Jurkat, Clone E6-1 (cell line): Measurements from ENCODE around the gene CACYBP.

Experiments used
- DNase-seq: peaks from one replicate; pipeline ENCODE4 v3.0.0-alpha.2; 2011; ENCODE audit warnings: low read depth, low spot score
- H3K4me3 ChIP-seq: 2 replicates; pipeline ENCODE4 v1.5.1; 2011; ENCODE audit warnings: mild to moderate bottlenecking, low read length, control low read depth, moderate library complexity

The CACYBP gene

DNA sequence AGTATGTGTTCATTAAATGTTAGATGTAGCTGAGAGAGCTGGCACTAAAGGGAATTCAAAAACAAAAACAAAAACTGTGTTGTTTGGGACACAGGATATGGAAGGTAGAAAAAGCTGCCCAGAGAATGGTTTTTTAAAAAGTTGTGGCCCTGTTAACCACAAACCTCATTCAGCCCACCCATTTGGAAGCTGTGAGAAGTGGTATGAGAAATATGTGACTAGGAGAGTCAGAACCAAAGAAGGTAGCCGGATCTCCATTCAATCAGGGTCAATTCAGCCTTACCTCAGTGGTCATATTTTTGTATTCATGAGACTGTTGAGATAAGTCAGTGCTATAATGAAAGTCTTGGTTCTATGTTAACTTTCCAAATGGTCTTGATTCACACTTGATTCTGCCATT is 29.8 kb upstream of the CACYBP start:
- H3K4me3 ChIP-seq, result no peak overlapping the region
- DNase-seq, result no peak

DNA sequence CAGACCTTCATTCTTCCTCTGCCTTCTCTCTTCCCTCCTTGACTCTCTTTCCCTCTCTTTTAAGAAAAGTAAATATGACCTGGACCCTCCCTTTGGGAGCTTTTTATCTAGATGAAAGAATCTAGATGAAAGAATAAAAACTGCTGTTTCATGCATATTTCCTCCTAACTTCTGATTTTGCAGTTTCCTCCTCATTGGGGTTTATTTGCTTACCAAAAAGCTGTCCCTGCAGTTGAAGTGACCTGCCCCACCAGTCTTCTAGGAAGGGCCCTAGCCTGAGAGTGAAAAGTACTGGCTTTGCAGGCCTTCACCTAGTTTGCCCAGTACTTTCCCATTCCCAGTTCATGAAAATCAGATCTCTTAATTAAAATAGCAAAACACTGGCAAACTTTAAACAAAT is 28.3 kb upstream of the CACYBP start:
- H3K4me3 ChIP-seq, result no peak overlapping the region
- no peak for DNase-seq

DNA sequence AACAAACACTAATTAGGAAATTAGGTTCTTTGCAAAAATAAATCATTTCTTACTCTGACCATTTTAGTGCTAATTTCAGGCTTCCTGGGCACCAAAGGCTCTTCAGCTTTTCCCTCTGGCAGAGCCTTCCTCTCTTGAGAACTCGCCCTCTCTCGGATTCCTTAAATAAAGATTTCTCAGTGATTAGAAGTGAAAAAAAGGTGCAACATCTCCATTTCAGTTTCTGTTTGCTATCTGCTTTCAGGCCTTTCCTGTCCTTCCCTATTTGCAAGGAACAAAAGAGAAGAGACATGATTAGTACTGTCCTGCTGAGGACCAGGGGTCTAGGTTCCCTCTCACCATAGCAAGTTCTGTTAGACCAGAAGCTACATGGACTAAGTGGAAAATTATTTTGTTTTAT is 27.8 kb upstream of the CACYBP start:
- H3K4me3 ChIP-seq, result no peak overlapping the region
- no peak for DNase-seq

DNA sequence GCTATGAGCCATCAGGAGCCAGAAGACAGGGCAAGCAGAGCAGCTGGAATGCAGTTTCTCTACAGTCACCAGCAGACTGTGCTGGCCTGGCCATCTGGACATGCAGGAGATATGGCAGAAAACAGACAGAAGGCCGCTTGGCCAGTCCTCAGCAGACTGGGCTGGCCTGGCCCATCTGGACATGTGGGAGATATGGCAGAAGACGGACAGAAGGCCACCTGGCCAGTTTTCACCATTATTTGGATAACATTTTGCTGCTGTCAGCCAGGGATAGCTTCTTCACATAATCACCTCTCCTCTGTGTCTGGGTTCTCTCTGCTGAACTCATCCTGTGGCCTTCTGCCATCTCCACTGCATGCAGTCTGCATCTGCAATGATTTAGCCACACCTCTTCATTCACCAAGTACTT is 25.0 kb upstream of the CACYBP start:
- no peak overlapping the region for H3K4me3 ChIP-seq
- DNase-seq, result no peak

DNA sequence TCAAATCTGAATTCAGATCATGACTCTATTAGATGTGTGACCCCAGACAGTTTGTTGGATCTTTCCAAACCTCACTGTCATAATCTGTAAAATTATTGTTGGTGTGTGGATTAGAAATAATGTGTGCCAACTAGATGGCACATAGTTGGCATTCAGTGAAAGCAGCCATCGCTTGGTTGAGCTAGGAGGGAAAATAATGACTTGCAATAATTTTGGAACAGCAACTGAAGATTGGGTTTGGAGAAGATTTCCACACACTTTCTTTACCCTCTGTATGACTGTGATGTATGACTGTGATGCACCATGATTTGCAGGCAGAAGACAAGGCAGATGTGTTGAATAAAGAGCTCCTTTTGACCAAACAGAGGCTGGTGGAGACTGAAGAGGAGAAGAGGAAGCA is 24.0 kb upstream of the CACYBP start:
- H3K4me3 ChIP-seq, result no peak overlapping the region
- DNase-seq, result no peak

DNA sequence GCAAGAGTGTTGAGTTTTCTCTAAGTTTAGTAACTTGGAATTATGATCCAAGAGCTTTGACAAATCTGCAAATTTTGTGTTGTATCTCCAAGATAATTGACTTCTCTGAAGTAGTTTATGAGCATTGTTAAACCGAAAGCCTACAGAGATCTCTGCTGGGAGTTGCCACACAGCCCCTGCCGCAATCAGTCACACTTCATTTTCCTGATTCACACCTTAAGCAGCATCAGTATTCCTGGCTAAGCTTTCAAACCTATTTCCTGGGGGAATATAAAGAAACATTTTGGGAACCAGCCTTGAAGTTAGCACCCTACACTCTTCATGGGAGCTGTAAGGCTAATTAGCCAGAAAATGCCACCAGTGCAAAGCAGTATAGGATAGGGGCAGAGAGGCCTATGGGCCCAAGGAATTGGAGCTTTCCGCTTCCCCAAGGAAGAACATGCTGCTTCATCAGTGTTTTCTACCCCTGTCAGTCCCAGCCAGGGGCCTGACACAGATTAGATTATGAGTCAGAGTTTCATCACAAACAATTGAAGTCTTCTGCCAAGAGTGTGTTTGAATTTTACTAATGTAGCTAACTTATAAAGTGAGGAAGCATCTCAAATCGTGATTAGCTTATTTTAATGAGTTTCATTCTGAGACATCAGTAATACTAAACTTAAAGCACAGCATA is 23.2 kb upstream of the CACYBP start:
- no peak overlapping the region for H3K4me3 ChIP-seq
- DNase-seq, result no peak

DNA sequence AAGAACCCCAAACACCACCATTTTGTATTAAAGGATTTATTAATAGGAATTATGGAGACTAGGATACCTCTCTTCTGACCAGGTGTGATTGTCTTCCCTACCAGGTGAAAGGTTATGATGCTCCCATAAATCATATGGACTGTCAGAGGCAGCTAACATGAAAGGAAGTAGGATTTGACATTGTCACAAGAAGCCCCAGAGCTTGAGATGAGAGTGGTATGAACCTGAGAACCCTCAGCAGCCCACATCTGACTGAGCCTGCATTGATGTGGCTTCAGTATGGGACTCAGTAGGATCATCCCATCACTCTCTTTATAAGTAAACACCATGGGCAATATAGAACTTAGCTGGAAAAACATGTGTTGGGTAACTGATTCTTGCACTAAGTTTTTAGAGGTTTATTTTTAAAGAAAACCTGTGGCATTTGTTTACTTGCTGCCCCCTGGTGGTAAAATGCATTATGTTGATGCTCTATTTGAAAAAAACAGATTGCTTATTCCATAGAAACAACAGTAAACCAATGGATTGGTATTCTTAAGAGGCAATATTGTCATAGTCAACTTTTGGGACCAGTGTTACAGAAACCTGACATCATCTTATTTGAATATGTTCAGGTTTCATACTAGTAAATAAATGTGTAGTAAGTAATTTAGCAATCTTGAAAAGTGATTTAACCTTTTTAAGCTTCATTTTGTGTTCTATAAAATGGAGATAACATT is 16.6 kb upstream of the CACYBP start:
- no peak overlapping the region for H3K4me3 ChIP-seq
- DNase-seq, result peak; percentile 48

DNA sequence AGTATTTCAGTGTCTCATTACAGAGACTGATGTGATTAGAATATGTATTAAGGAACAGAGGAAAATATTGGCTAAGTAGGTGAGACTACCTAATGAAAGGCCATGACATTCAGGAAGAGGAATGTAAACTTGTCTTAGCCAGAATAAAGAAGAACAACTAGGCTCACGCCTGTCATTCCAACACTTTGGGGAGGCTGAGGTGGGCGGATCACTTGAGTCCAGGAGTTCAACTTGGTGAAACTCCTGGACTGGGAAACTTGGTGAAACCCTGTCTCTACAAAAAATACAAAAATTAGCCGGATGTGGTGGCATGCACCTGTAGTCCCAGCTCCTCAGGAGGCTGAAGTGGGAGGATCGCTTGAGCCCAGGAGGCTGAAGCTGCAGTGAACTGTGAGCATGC is 14.8 kb upstream of the CACYBP start:
- DNase-seq, result no peak
- no peak overlapping the region for H3K4me3 ChIP-seq

DNA sequence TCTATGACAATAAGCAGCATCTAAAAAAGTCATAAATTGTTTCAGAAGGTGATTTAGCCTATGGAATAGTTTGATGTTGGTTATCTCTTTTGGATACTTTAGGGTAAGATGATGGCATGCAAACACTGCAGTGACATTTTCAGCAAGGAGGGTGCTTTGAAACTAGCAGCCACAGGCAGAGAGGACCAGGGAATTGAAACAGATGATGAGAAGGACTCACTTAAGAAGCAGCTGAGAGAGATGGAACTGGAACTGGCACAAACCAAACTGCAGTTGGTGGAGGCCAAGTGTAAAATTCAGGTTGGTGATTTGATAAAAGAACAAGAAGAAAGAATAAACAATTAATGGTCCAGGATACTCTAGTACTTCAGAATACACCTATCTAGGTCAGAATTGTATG is 11.2 kb upstream of the CACYBP start:
- DNase-seq, result no peak
- no peak overlapping the region for H3K4me3 ChIP-seq

DNA sequence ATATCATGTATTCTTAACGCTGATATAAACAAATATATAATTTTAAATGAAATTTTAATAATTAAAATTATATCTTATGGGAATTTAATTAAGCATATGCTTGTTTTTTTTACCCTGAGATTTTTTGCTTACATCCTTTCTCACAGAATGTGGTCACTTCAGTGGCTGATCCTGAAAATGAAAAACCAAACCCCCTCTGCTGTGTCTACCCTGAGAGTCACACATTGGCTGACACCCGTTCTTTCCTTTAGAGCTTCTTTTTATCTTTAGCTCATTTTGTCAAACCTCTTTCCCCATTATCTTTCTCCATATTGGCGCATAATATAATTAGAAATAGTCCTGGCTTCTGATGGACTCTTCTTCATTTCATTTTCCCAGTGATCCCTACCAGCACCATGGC is 10.8 kb upstream of the CACYBP start:
- no peak overlapping the region for H3K4me3 ChIP-seq

DNA sequence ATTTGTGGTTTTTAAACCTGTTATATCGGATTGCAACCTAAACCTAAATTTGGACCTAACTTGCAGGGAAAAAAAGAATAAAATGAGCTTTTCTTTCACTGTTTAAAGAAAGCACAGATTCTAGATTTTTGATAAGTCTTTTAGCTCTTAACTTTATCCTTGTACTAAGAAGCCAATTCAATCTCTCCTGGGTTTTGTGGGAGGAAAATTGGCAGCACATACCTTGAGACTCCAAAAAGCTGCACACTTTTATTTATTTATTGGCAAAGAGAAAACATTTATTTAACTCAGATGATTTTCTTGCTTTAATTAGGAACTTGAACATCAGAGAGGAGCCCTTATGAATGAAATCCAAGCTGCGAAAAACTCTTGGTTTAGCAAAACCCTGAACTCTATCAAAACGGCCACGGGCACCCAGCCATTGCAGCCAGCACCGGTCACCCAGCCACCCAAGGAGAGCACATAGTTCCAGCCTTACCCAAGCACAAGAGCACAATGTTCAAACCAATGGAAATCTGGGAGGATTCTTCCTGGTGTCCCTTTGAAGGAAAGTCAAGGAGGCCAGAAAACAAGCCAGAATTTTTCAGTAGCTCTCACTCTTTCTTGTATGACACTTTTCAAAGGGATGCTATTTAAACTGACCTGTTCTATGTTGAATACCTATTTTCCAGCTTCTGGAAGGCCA is 10.1 kb upstream of the CACYBP start:
- no peak overlapping the region for H3K4me3 ChIP-seq
- no peak for DNase-seq

More for the DNA sequence above, 10.8 kb upstream of the CACYBP start:
- DNase-seq, result no peak

DNA sequence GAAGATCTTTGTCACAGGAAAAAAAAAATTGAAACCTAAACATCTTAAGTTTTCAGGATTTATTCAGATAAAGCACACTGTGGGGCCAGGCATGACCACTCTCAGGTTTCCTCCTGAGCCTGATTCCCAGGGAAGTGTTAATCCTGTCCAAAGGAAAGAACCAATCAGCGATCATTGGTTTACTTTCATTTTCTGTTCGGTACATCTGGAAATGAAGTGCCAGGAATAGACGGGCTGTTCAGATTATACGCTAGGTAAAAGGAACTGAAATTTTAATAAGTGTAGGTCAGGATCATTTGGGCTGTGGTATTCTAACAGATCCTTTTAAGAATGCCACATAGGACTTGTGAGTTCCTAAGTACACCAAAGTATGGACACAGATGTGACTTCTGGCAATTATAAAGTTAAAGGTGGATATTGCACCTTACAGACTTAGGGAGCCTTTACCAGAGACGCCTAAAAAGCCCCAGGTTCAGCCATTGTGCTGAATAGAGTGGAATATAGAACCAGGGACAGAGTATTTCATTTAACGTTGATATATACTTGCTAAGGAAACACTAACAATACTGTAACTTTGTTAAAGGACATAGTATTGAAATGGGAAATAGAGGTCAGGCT is 9.3 kb upstream of the CACYBP start:
- peak overlapping the region; percentile 36 for H3K4me3 ChIP-seq
- no peak for DNase-seq

DNA sequence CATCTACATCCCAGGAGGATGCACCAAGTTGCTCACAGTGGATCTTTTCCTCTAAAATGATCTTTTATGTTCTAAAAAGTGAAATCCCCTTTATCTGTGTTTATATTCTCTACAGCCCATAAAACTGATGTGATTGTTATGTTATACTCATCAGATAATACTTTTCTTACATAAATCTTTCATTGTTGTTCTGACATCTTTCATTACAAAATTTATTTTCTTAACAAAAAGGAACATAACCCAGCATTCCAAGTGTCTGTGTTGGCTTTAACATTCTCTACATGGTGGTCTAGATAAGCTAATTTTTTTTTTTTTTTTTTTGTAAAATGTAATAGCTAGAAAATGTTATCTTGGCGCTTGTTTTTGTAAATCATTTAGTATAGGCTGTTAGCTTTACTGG is 8.3 kb upstream of the CACYBP start:
- DNase-seq, result no peak
- no peak overlapping the region for H3K4me3 ChIP-seq

DNA sequence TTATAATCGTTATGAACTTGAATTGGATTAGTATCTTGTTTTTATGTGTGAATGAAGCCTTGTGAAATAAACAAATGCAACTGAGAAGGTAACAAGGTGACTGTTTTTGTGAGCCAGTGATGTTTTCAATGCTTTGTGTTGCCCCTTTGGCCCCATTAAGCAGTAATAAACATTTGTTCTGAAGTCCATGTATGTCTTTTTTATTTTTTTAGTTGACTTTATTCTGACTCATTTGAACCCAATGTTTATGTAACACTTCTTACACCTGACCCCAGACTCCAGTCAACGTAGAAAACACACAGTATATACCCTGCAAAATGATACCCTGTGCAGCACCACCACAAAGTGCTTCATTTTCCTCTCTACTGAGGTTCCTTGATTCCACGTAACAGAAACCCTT is 4.6 kb upstream of the CACYBP start:
- no peak for DNase-seq

DNA sequence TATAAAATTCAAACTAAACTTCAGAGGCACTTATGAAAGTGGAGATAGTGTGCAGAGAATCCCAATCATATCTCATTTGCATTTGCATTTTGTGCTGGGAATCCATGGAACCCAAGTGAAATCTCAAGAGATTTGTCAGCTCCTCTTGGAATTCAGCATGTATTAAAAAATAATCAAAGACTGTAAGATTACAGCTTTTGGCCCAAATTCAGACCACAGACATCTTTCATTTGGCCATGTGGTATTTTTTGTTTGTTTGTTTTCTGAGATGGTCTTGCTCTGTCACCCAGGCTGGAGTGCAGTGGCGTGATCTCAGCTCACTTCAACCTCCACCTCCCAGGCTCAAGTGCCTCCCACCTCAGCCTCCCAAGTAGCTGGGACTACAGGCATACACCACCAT is 3.8 kb upstream of the CACYBP start:
- no peak overlapping the region for H3K4me3 ChIP-seq
- no peak for DNase-seq

More for the DNA sequence above, 4.6 kb upstream of the CACYBP start:
- H3K4me3 ChIP-seq, result no peak overlapping the region

DNA sequence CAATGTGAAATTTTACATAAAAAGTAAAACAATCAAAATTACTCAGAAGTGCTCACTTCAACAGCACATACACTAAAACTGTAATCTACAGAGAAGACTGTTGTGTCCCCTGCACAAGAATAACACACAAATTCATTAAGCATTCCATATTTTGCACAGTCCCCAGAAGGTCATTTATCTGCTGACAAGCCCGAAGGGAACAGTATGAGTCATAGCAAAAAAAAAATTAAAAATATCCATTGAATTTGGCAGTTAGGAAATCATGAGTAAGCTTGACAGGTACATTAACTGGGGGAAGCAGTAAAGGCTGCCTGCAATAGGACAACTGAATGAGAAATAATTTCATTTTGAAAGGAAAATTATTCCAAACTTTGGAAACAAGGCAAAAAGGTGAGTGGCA is 3.3 kb upstream of the CACYBP start:
- DNase-seq, result no peak

DNA sequence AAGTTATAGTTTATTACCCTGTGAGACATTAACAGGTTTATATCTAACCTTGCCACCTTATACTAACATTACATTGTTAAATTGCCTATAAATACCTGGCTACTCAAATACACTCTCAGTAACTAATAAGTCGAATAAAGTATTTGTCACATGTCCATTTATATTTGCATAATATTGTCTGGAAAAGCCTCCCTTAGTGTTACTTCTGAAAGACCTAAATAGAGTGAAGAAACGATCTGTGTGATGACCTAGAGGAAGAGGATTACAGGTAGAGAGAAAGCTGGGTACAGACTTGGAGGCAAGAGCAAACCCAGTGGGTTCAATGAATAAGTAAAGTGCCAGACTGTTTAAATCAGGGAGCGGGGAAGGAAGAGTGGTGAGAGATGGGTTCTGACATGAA is 2.7 kb upstream of the CACYBP start:
- no peak for DNase-seq

More for the DNA sequence above, 3.3 kb upstream of the CACYBP start:
- H3K4me3 ChIP-seq, result no peak overlapping the region

DNA sequence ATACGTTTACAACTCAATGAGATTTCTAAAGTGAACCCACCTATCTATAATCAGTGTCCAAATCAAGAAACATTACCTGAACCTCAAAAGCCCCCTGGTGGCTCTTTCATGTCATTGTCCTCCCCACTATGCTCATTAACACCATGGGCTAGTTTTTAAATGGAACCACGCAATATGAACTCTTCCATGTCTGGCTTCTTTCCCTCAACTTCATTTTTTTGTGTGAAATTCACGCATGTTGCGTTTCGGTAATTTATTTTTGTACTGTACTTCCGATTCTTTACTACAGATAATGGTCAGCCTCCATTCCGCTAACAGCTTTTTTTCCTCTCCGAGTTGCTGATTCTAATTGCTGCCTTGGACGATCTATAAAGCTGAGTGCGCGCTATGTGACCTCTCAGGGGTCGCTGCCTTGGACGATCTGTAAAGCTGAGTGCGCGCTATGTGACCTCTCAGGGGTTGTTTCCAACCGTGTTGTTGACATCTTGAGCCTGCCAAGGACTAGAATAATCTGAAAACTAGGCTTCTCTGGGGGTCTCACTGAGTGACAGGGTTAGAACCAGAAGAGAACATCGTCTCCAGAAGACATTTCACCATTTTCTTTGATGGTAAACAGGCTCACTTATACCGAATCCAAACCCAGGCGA is 1.1 kb upstream of the CACYBP start:
- peak; percentile 73 for DNase-seq
- H3K4me3 ChIP-seq, result peak overlapping the region; percentile 94

More for the DNA sequence above, 2.7 kb upstream of the CACYBP start:
- no peak overlapping the region for H3K4me3 ChIP-seq

DNA sequence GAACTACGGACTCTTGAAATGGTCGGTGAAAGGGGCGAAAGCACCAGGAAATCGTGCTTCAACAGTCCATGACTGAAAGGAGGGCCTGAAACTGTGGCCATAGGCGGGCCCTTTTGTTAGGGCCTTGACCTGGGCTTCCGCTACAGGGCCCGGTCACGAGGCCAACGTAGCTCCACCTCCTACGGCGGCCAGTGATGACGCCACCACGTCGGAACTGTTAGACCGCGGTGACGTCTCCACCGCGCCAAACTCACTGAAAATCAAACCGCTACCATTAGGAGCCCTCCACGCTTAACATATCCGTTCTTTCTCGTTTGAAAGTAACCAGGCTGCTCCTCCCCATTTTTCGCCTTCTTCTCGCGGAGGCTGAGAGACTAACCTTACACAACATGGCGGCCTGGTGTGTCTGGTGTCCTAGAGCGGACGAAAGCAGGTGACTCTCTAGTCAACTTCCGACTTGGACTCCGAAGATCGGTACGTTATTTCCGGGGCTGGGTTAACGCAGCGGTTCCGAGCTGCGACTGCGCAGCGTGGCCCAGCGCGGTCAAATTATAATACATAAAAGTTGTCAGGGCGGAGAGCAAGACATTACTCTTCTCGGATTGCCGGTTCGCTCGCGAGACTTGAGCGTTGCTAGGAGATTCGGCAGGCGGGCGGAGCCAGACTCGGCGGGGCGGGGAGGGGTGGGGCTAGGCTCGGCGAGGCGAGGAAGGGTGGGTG is 371 bp upstream of the CACYBP start:
- DNase-seq, result peak; percentile 98
- peak overlapping the region; percentile 94 for H3K4me3 ChIP-seq
